Astrocyte of the cerebellum (primary cell): Measurements from ENCODE around the gene ARFIP1.

Experiments used
- DNase-seq: peaks from one replicate; pipeline ENCODE4 v3.0.0-alpha.2; 2011; ENCODE audit warnings: low read depth
- H3K4me3 ChIP-seq: 2 replicates; pipeline ENCODE4 v1.5.1; 2011; ENCODE audit warnings: mild to moderate bottlenecking, low read depth, low read length, moderate library complexity
- CTCF ChIP-seq: IDR thresholded peaks from 2 replicates; pipeline ENCODE4 v1.5.1; 2012; ENCODE audit warnings: low read length, low read depth, moderate library complexity, mild to moderate bottlenecking; ENCODE audit errors: missing control alignments
- in situ Hi-C: cut with HindIII; loops from 2 replicates; pipeline ENCODE4 v1.10.0; 2017; ENCODE audit warnings: low sequenced_read_pairs

ARFIP1 gene

DNA sequence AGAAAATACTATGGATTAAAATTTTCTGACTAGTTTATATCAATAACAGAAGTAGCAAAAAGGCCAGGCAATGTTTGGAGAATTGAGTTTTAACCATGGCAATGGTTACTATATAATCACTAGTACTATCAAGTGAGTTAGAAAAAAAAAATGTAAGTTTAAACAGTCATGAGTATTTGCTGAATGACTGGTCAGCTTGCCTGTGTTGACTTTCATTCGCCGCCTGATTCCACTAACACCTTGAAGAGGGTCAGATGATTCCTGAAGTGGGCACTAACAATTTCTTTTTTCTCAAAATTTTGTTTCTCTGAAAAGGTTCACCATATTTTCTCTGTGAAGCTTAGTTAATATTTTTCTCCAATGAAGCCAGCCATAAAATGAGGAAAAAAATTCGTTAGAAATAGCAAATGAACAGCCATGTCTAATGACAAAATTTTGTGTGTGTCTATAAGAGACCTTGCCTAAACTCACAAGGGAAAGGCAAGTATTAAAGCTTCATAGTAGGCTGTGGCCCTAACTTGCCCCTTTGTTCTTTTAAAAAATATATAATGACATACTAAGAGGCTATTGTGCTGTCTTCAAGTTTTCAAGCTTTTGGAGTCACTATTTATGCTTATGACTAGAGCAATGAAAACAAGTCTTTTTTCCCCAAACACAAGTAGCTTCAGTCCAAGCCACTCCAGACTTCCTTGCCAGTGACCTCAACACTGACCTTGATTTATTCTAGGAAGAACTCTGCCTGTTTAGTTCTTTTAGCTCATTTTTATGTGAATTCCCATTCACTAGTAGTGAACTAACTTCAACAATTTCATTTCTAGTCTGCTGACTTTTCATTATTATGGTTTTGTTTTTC, 138.0 kb downstream of the ARFIP1 start:
- in situ Hi-C loops: no loop called here
- TF ChIP-seq CTCF: no peak
- H3K4me3 ChIP-seq: no peak overlapping the region
- no peak for DNase-seq

DNA sequence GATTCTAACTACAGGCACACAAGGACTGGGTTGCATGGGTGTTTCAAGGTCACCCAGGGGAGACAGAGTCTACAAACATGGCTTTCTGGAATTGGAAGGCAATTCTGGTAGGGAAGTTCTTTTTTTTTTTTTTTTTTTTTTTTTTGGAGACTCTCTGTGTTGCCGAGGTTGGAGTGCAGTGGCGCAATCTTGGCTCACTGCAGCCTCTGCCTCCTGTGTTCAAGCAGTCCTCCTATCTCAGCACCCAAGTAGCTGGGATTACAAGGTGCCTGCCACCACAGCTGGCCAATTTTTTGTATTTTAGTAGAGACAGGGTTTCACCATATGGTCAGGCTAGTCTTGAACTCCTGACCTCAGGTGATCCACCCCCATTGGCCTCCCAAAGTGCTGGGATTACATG, 140.1 kb downstream of the ARFIP1 start:
- TF ChIP-seq CTCF: no peak
- no peak overlapping the region for H3K4me3 ChIP-seq
- in situ Hi-C loops: no loop called here
- no peak for DNase-seq

GRCh38 chr4:152920768-152921167, 141.0 kb downstream of the ARFIP1 start:
- in situ Hi-C loops: no loop called here
- TF ChIP-seq CTCF: no peak
- no peak overlapping the region for H3K4me3 ChIP-seq
- DNase-seq: no peak

DNA sequence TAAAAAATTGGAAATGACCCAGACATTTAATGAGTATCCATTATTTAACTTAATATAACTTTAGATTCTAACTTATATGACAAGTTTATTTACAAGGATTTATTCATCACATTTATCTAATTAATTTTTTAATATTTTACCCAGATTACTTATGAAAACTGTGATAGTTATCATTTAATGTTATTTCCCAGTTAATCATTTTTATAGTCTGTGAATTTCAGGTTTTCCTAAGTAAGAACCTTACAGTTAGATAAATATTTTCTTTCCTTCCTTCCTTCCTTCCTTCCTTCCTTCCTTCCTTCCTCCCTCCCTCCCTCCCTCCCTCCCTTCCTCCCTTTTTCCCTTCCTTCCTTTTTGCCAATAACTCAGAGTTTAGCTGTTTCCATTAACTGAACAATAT, 141.5 kb downstream of the ARFIP1 start:
- no peak for DNase-seq
- in situ Hi-C loops: no loop called here
- H3K4me3 ChIP-seq: no peak overlapping the region
- no peak for TF ChIP-seq CTCF

GRCh38 chr4:152925851-152926250, 146.1 kb downstream of the ARFIP1 start:
- TF ChIP-seq CTCF: no peak
- in situ Hi-C loops: no loop called here
- no peak overlapping the region for H3K4me3 ChIP-seq
- DNase-seq: no peak

GRCh38 chr4:152926959-152927358, 147.2 kb downstream of the ARFIP1 start:
- in situ Hi-C loops: no loop called here
- TF ChIP-seq CTCF: no peak
- no peak for DNase-seq
- no peak overlapping the region for H3K4me3 ChIP-seq
